H9 (cell line): Measurements from ENCODE around the gene RHOJ. TPM values are rescaled to one million over a fixed set of nuclear protein-coding genes. Genes with fewer than 3 reads are reported as not detected.

ENCODE experiments used
- DNase-seq: peaks from one replicate; pipeline ENCODE4 v3.0.0-alpha.2; 2017
- H2AFZ ChIP-seq: one replicate; pipeline ENCODE4 v1.6.1; 2013; ENCODE audit warnings: mild to moderate bottlenecking, low read length, control low read depth, moderate library complexity
- H2AK5ac ChIP-seq: 2 replicates; pipeline ENCODE4 v1.6.1; 2013; ENCODE audit warnings: low read length, control low read depth, mixed read lengths; ENCODE audit not compliant: insufficient read length
- H2BK120ac ChIP-seq: one replicate; pipeline ENCODE4 v1.6.1; 2013; ENCODE audit warnings: low read depth, mild to moderate bottlenecking, low read length, control low read depth, inconsistent platforms; ENCODE audit not compliant: poor library complexity, severe bottlenecking
- H2BK12ac ChIP-seq: 2 replicates; pipeline ENCODE4 v1.6.1; 2013; ENCODE audit warnings: low read length, control low read depth, mixed read lengths, low read depth; ENCODE audit not compliant: insufficient read length
- H2BK15ac ChIP-seq: 2 replicates; pipeline ENCODE4 v1.6.1; 2013; ENCODE audit warnings: low read depth, low read length, control low read depth
- H2BK20ac ChIP-seq: one replicate; pipeline ENCODE4 v1.6.1; 2013; ENCODE audit warnings: low read depth, mild to moderate bottlenecking, low read length, control low read depth, inconsistent platforms; ENCODE audit not compliant: poor library complexity, severe bottlenecking
- H2BK5ac ChIP-seq: 2 replicates; pipeline ENCODE4 v1.6.1; 2013; ENCODE audit warnings: low read length, control low read depth, mixed read lengths; ENCODE audit not compliant: insufficient read length
- H3K14ac ChIP-seq: 2 replicates; pipeline ENCODE4 v1.6.1; 2013; ENCODE audit warnings: low read length, control low read depth; ENCODE audit not compliant: insufficient read depth
- H3K18ac ChIP-seq: 2 replicates; pipeline ENCODE4 v1.6.1; 2013; ENCODE audit warnings: low read depth, mild to moderate bottlenecking, mixed read lengths, low read length, control low read depth; ENCODE audit not compliant: insufficient read length
- H3K23ac ChIP-seq: 2 replicates; pipeline ENCODE4 v1.6.1; 2013; ENCODE audit warnings: low read length, control low read depth, mixed read lengths, low read depth; ENCODE audit not compliant: insufficient read length
- H3K23me2 ChIP-seq: 2 replicates; pipeline ENCODE4 v1.6.1; 2013; ENCODE audit warnings: low read depth, mild to moderate bottlenecking, mixed read lengths, low read length, control low read depth; ENCODE audit not compliant: insufficient read length, poor library complexity, severe bottlenecking
- H3K27ac ChIP-seq: 2 replicates; pipeline ENCODE4 v1.5.1; 2013; ENCODE audit warnings: low read length, control low read depth, mixed read lengths, low read depth; ENCODE audit not compliant: insufficient read length
- H3K27me3 ChIP-seq: 2 replicates; pipeline ENCODE4 v1.6.1; 2013; ENCODE audit warnings: low read length, control low read depth, inconsistent platforms; ENCODE audit not compliant: insufficient read depth
- H3K4ac ChIP-seq: 2 replicates; pipeline ENCODE4 v1.6.1; 2013; ENCODE audit warnings: low read depth, mild to moderate bottlenecking, control low read depth, inconsistent platforms, low read length, moderate library complexity
- H3K4me1 ChIP-seq: 2 replicates; pipeline ENCODE4 v1.6.1; 2013; ENCODE audit warnings: low read length, control low read depth, inconsistent platforms; ENCODE audit not compliant: insufficient read depth
- H3K4me2 ChIP-seq: 2 replicates; pipeline ENCODE4 v1.6.1; 2013; ENCODE audit warnings: low read length, control low read depth, mixed read lengths; ENCODE audit not compliant: insufficient read length, insufficient read depth
- H3K56ac ChIP-seq: 2 replicates; pipeline ENCODE4 v1.6.1; 2013; ENCODE audit warnings: low read depth, mild to moderate bottlenecking, mixed read lengths, low read length, control low read depth; ENCODE audit not compliant: insufficient read length
- H3K79me1 ChIP-seq: 2 replicates; pipeline ENCODE4 v1.6.1; 2013; ENCODE audit warnings: low read depth, mild to moderate bottlenecking, moderate library complexity, low read length, control low read depth, inconsistent platforms; ENCODE audit not compliant: insufficient read depth, poor library complexity, severe bottlenecking
- H3K79me2 ChIP-seq: 2 replicates; pipeline ENCODE4 v1.6.1; 2013; ENCODE audit warnings: low read length, control low read depth, inconsistent platforms; ENCODE audit not compliant: insufficient read depth
- H3K9ac ChIP-seq: 2 replicates; pipeline ENCODE4 v1.6.1; 2013; ENCODE audit warnings: low read length, control low read depth, mixed read lengths; ENCODE audit not compliant: insufficient read length; ENCODE audit errors: extremely low read depth
- H3K9me3 ChIP-seq: one replicate; pipeline ENCODE4 v1.6.1; 2013; ENCODE audit warnings: low read depth, low read length, inconsistent platforms; ENCODE audit not compliant: control insufficient read depth
- H3T11ph ChIP-seq: one replicate; pipeline ENCODE4 v1.6.1; 2013; ENCODE audit warnings: mild to moderate bottlenecking, low read length, control low read depth, inconsistent platforms
- H4K20me1 ChIP-seq: one replicate; pipeline ENCODE4 v1.6.1; 2013; ENCODE audit not compliant: control insufficient read depth, insufficient read length, insufficient read depth
- H4K5ac ChIP-seq: 2 replicates; pipeline ENCODE4 v1.6.1; 2013; ENCODE audit warnings: low read depth, mild to moderate bottlenecking, mixed read lengths, low read length, control low read depth; ENCODE audit not compliant: insufficient read length
- H4K8ac ChIP-seq: replicated peaks from 2 replicates; pipeline ENCODE4 v1.6.1; 2013; ENCODE audit warnings: low read length, control low read depth, mixed read lengths, low read depth; ENCODE audit not compliant: insufficient read length
- H4K91ac ChIP-seq: 2 replicates; pipeline ENCODE4 v1.6.1; 2013; ENCODE audit warnings: low read depth, mild to moderate bottlenecking, moderate library complexity, mixed read lengths, low read length, control low read depth; ENCODE audit not compliant: insufficient read length
- H3K27ac Mint-ChIP-seq, 3 experiments: 2 replicates in 2 of 3; 3 replicates in 1 of 3; pipeline ENCODE4 v1.8.0; 2020 to 2021; ENCODE audit warnings: mixed read lengths in 3 of 3, mild to moderate bottlenecking in 1 of 3, moderate library complexity in 1 of 3
- H3K27me3 Mint-ChIP-seq: 2 replicates; pipeline ENCODE4 v1.8.0; 2021; ENCODE audit warnings: low read depth, mild to moderate bottlenecking, moderate library complexity, mixed read lengths
- H3K36me3 Mint-ChIP-seq, 3 experiments: 2 replicates in 2 of 3; 3 replicates in 1 of 3; pipeline ENCODE4 v1.8.0; 2020 to 2021; ENCODE audit warnings: low read depth in 3 of 3, mixed read lengths in 3 of 3; ENCODE audit not compliant: insufficient read depth in 1 of 3
- H3K4me1 Mint-ChIP-seq, 2 experiments: 2 replicates each; pipeline ENCODE4 v1.8.0; 2020; ENCODE audit warnings: mixed read lengths in 2 of 2
- H3K4me3 Mint-ChIP-seq, 2 experiments: 2 replicates in 1 of 2; 3 replicates in 1 of 2; pipeline ENCODE4 v1.8.0; 2020 to 2021; ENCODE audit warnings: mild to moderate bottlenecking in 2 of 2, mixed read lengths in 2 of 2, moderate library complexity in 1 of 2
- H3K9me3 Mint-ChIP-seq, 2 experiments: 2 replicates in 1 of 2; 3 replicates in 1 of 2; pipeline ENCODE4 v1.8.0; 2020; ENCODE audit warnings: mild to moderate bottlenecking in 2 of 2, mixed read lengths in 2 of 2, moderate library complexity in 1 of 2
- WGBS: extraction: QIAGEN DNeasy Blood & Tissue Kit; methylation state at CpG from one replicate; pipeline ENCODE4 v1.1.7; 2013; ENCODE audit warnings: missing lambda C conversion rate, low lambda C conversion rate, mixed read lengths; ENCODE audit not compliant: insufficient read length; ENCODE audit errors: extremely low coverage; 5-methylcytosine and 5-hydroxymethylcytosine counted together
- total RNA-seq: library from RNA; stranded (reverse); gene quantifications from 2 replicates; pipeline ENCODE4 v1.2.1, GENCODE V29; 2021
- TF ChIP-seq, protein P1 (sequence below): fragments of 200-600 bp; sonication (generic); conservative IDR thresholded peaks from 3 replicates; pipeline ENCODE4 v1.8.0; 2021; ENCODE audit warnings: antibody characterized with exemption, mild to moderate bottlenecking

RHOJ gene
- total RNA-seq, 1 experiment from 2014 or later: not detected

DNA sequence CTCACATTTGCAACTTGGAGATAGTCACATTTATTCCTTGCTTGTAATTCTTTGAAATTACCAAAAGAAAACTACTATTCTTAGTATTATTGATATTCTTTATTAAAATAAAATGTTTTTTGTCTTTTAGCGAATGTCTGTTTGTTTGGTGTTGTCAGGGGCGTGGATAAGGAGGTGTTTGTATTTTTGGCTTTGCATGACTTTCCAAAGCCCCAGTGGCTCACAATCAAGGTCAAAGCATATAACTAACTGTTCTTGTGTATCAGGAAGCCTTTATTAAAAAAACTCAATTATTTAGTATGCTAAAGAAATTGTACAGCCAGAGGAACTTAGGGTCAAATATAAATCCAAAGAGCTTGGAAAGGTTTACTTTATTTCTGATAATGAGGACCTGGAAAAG is 96.6 kb downstream of the RHOJ start:
- Mint-ChIP-seq H3K4me1 (peaks cover 22 to 23% of the 10 kb centered on the region in 2 experiments), H3K27me3 (no peaks in the 10 kb centered on the region), H3K27ac (no peak overlapping the region), H3K4me3 (no peak overlapping the region), H3K36me3 (peaks cover 0 to 6% (median 0%) of the 10 kb centered on the region in 3 experiments; a peak in 1 of 7 replicates), H3K9me3 (peaks cover 0 to 6% of the 10 kb centered on the region in 2 experiments; a peak in 1 of 5 replicates)
- Histone ChIP-seq H3K27me3 (no peaks in the 10 kb centered on the region), H2AK5ac (no peak overlapping the region), H3K23me2 (no peaks in the 10 kb centered on the region), H2BK12ac (no peak overlapping the region), H4K5ac (no peak overlapping the region), H3K79me1 (no peaks in the 10 kb centered on the region), H3K4me1 (no peaks in the 10 kb centered on the region), H3T11ph (no peak overlapping the region), H2BK20ac (no peak overlapping the region), H3K4me2 (no peak overlapping the region), H3K18ac (no peak overlapping the region), H3K14ac (no peak overlapping the region), H3K4ac (no peak overlapping the region), H3K27ac (no peak overlapping the region), H3K79me2 (no peaks in the 10 kb centered on the region), H2BK15ac (no peak overlapping the region), H3K23ac (no peak overlapping the region), H2BK5ac (no peak overlapping the region), H4K20me1 (no peaks in the 10 kb centered on the region), H3K9ac (no peak overlapping the region), H4K91ac (no peak overlapping the region), H2BK120ac (no peak overlapping the region), H3K56ac (no peak overlapping the region), H4K8ac (no peak overlapping the region), H3K9me3 (no peaks in the 10 kb centered on the region), H2AFZ (no peak overlapping the region)
- no peak for DNase-seq
- TF ChIP-seq, protein P1, sequence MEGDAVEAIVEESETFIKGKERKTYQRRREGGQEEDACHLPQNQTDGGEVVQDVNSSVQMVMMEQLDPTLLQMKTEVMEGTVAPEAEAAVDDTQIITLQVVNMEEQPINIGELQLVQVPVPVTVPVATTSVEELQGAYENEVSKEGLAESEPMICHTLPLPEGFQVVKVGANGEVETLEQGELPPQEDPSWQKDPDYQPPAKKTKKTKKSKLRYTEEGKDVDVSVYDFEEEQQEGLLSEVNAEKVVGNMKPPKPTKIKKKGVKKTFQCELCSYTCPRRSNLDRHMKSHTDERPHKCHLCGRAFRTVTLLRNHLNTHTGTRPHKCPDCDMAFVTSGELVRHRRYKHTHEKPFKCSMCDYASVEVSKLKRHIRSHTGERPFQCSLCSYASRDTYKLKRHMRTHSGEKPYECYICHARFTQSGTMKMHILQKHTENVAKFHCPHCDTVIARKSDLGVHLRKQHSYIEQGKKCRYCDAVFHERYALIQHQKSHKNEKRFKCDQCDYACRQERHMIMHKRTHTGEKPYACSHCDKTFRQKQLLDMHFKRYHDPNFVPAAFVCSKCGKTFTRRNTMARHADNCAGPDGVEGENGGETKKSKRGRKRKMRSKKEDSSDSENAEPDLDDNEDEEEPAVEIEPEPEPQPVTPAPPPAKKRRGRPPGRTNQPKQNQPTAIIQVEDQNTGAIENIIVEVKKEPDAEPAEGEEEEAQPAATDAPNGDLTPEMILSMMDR: no peak
- 100% methylated on average over 2 of the region's 2 CpGs for WGBS
